Lung (tissue), 12 donors: ENCODE results near the gene SYNGR3. TPM values are rescaled to one million over a fixed set of nuclear protein-coding genes. Genes with fewer than 3 reads are reported as not detected.

Experiments
- ATAC-seq: fragments of 200-7000 bp; cut with Tn5 transposase; one replicate; pipeline ENCODE4 v1.9.1; 2020; ENCODE audit warnings: moderate number of reproducible peaks; ENCODE audit not compliant: insufficient read depth, low FRiP score
- DNase-seq, 3 donors: peaks; one replicate each; pipeline ENCODE4 v3.0.0-alpha.2; 2013 to 2017
- H3K27ac ChIP-seq, 2 donors: one replicate each; pipeline ENCODE4 v1.5.1; 2013; ENCODE audit warnings: mild to moderate bottlenecking in 2 of 2, moderate library complexity in 2 of 2, control low read depth in 1 of 2, inconsistent platforms in 1 of 2, low read depth in 1 of 2, low read length in 1 of 2
- H3K27me3 ChIP-seq, 3 donors: one replicate each; pipeline ENCODE4 v1.5.1; 2013; ENCODE audit warnings: low read length in 2 of 3; ENCODE audit not compliant: control insufficient read depth in 3 of 3, insufficient read depth in 3 of 3
- H3K36me3 ChIP-seq, 4 donors: one replicate each; pipeline ENCODE4 v1.5.1; 2013; ENCODE audit warnings: low read length in 4 of 4, mild to moderate bottlenecking in 1 of 4, moderate library complexity in 1 of 4; ENCODE audit not compliant: control insufficient read depth in 4 of 4, insufficient read depth in 4 of 4
- H3K4me1 ChIP-seq, 5 donors: one replicate each; pipeline ENCODE4 v1.5.1; 2013; ENCODE audit warnings: low read length in 5 of 5, mild to moderate bottlenecking in 2 of 5, moderate library complexity in 1 of 5; ENCODE audit not compliant: control insufficient read depth in 5 of 5, insufficient read depth in 5 of 5
- H3K4me3 ChIP-seq: one replicate; pipeline ENCODE4 v1.5.1; 2013; ENCODE audit warnings: mild to moderate bottlenecking, control low read depth, moderate library complexity
- H3K9ac ChIP-seq, 2 donors: one replicate each; pipeline ENCODE4 v1.5.1; 2013; ENCODE audit warnings: low read length in 2 of 2, control low read depth in 1 of 2; ENCODE audit not compliant: insufficient read depth in 1 of 2
- H3K9me3 ChIP-seq, 4 donors: one replicate each; pipeline ENCODE4 v1.5.1; 2013; ENCODE audit warnings: low read length in 3 of 4, mild to moderate bottlenecking in 1 of 4, moderate library complexity in 1 of 4; ENCODE audit not compliant: control insufficient read depth in 4 of 4, insufficient read depth in 3 of 4
- CTCF ChIP-seq: IDR thresholded peaks from 2 replicates; pipeline ENCODE4 v1.5.1; 2012; ENCODE audit warnings: mild to moderate bottlenecking; ENCODE audit errors: control extremely low read depth, extremely low read depth
- WGBS, 2 donors: extraction: QIAGEN DNeasy Blood & Tissue Kit; methylation state at CpG; one replicate each; pipeline ENCODE4 v1.1.7; 2013; 5-methylcytosine and 5-hydroxymethylcytosine counted together
- polyA plus RNA-seq, 2 donors: library from polyadenylated mRNA; stranded (reverse); fragments of 200-250 nt; gene quantifications; one replicate each; pipeline ENCODE4 v1.2.1, GENCODE V29; 2013
- total RNA-seq, 2 donors: library from RNA; depleted of rRNA in 1 of 2; stranded (reverse); fragments of >200 nt in 1 of 2; gene quantifications; one replicate each; pipeline ENCODE4 v1.2.1, GENCODE V29; 2014 to 2021
- donor health status: control.
- donor health status: control.
- donor health status: Bipolar disorder and iron deficiency.
- donor health status: healthy.
- donor health status: DM: yes; HTN: yes; CAD: no.

The SYNGR3 gene
- total and polyA plus RNA-seq, 4 donors: 0.10 to 0.69 (median 0.43) TPM

GRCh38 chr16:1998852-1999801, 9.4 kb downstream of the SYNGR3 start:
- no peaks in the 10 kb centered on the region for H3K27me3 ChIP-seq
- H3K27ac ChIP-seq: no peak overlapping the region
- TF ChIP-seq CTCF: no peak
- H3K4me1 ChIP-seq: peaks cover 0 to 4% (median 1%) of the 10 kb centered on the region in 5 donors
- DNase-seq: no peak
- peaks cover 2 to 58% (median 26%) of the 10 kb centered on the region in 4 donors for H3K36me3 ChIP-seq
- H3K9ac ChIP-seq: no peak overlapping the region
- ATAC-seq: no peak
- no peaks in the 10 kb centered on the region for H3K9me3 ChIP-seq
- WGBS, 2 donors: 94 to 97% methylated on average over 34 to 39 of the region's 39 CpGs
- no peak overlapping the region for H3K4me3 ChIP-seq

GRCh38 chr16:1999866-2000514, 10.2 kb downstream of the SYNGR3 start:
- H3K36me3 ChIP-seq: peaks cover 2 to 58% (median 26%) of the 10 kb centered on the region in 4 donors
- DNase-seq (no peak), ATAC-seq (no peak)
- no peak for TF ChIP-seq CTCF
- 92 to 94% methylated on average over 27 to 28 of the region's 28 CpGs for WGBS, 2 donors
- H3K9ac ChIP-seq: no peak overlapping the region
- no peaks in the 10 kb centered on the region for H3K9me3 ChIP-seq
- peaks cover 0 to 12% (median 6%) of the 10 kb centered on the region in 5 donors for H3K4me1 ChIP-seq
- H3K27me3 ChIP-seq: no peaks in the 10 kb centered on the region
- H3K4me3 ChIP-seq: no peak overlapping the region
- no peak overlapping the region for H3K27ac ChIP-seq

- no peak for TF ChIP-seq CTCF
- Histone ChIP-seq H3K4me1 (peaks cover 0 to 21% (median 6%) of the 10 kb centered on the region in 5 donors), H3K9me3 (no peaks in the 10 kb centered on the region), H3K9ac (no peak overlapping the region), H3K27me3 (no peaks in the 10 kb centered on the region), H3K27ac (no peak overlapping the region), H3K36me3 (peaks cover 0 to 58% (median 26%) of the 10 kb centered on the region in 4 donors), H3K4me3 (no peak overlapping the region)
- ATAC-seq: no peak
- WGBS, 2 donors: 96 to 97% methylated on average over 19 of the region's 19 CpGs
- DNase-seq: no peak
Observed at GRCh38 chr16:2001035-2001434, 11.3 kb downstream of the SYNGR3 start.
